ENCODE data around the gene ARMC2. TPM values are rescaled to one million over a fixed set of nuclear protein-coding genes. Genes with fewer than 3 reads are reported as not detected.

ARMC2 gene
- total RNA-seq, 2 experiments from 2014 or later: 2.7 to 4.6 TPM

GRCh38 chr6:108800427-108800864, 47.8 kb upstream of the ARMC2 start:
- Mint-ChIP-seq H3K4me3 (no peak overlapping the region), H3K27me3 (no peaks in the 10 kb centered on the region), H3K4me1 (ENCODE audit: low read depth) (peaks cover 27% of the 10 kb centered on the region), H3K9me3 (no peaks in the 10 kb centered on the region), H3K36me3 (ENCODE audit: low read depth) (no peaks in the 10 kb centered on the region), H3K27ac (no peak overlapping the region)
- ChIA-PET POLR2A (no interaction called here), CTCF (interaction anchor here (0.9 to 2.1 kb wide), 3 partner anchors 17 to 258 kb away, joined by 3 to 7 read pairs (median 3); no protein-coding TSS in a partner anchor)
- ATAC-seq (no peak), DNase-seq (no peak)
- intact Hi-C loops (cut with micrococcal nuclease): no loop called here
- TF ChIP-seq, protein P1, sequence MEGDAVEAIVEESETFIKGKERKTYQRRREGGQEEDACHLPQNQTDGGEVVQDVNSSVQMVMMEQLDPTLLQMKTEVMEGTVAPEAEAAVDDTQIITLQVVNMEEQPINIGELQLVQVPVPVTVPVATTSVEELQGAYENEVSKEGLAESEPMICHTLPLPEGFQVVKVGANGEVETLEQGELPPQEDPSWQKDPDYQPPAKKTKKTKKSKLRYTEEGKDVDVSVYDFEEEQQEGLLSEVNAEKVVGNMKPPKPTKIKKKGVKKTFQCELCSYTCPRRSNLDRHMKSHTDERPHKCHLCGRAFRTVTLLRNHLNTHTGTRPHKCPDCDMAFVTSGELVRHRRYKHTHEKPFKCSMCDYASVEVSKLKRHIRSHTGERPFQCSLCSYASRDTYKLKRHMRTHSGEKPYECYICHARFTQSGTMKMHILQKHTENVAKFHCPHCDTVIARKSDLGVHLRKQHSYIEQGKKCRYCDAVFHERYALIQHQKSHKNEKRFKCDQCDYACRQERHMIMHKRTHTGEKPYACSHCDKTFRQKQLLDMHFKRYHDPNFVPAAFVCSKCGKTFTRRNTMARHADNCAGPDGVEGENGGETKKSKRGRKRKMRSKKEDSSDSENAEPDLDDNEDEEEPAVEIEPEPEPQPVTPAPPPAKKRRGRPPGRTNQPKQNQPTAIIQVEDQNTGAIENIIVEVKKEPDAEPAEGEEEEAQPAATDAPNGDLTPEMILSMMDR (IDR thresholded peaks at IDR 0.05): no peak

DNA sequence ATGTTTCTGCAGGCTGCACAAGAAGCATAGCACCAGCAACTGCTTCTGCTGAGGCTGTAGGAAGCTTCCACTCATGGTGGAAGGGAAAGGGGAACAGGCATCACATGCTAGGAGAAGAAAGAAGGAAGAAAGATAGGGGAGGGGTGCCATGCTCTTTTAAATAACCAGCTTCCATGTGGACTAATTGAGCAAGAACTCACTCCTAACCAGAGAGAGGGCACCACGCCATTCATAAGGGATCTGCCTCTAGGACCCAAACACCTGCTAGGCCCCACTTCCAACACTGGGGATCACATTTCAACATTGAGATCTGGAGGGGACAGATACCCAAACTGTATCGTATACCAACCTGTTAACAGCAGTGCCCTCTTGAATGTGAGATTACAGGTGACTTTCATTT, 46.9 kb upstream of the ARMC2 start:
- CTCF ChIA-PET: interaction anchor here (1.0 to 2.1 kb wide), 3 partner anchors 34 to 259 kb away, joined by 3 to 7 read pairs (median 4); no protein-coding TSS in a partner anchor

DNA sequence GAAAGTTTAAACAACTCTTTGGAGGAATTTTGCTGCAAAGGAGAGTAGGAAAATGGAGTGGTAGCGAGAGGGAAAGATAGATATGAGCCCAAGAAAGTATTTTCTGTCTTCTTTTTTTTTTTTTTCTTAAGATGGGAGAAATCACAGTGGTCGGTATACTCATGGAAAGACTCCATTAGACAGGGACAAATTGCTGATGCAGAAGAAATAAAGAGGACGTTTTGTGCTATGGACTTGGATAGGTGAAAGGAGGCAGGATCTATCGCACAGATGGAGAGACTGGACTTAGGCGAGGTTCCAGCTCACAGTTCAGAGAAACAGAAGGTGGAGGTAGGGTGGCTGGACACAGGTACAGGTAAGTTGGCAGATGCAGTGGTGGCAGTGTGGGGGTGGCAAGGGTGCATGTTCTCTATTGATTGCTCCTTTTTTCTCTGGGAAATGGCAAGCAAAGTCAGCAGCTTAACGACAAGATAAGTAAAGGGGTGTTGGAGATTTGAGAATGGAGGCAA, 44.2 kb upstream of the ARMC2 start:
- no peaks in the 10 kb centered on the region for H3K9me3 Mint-ChIP-seq
- intact Hi-C loops (cut with micrococcal nuclease): no loop called here
- no peak overlapping the region for H3K27ac Mint-ChIP-seq
- CTCF ChIA-PET: interaction anchor here (1.0 kb wide), 1 partner anchor 384 kb away, joined by 3 read pairs; no protein-coding TSS in a partner anchor
- POLR2A ChIA-PET: no interaction called here
- DNase-seq: no peak
- TF ChIP-seq, protein P1 (IDR thresholded peaks at IDR 0.05): no peak
- no peaks in the 10 kb centered on the region for H3K27me3 Mint-ChIP-seq
- H3K36me3 Mint-ChIP-seq (ENCODE audit: low read depth): no peaks in the 10 kb centered on the region
- H3K4me3 Mint-ChIP-seq: no peak overlapping the region
- peaks cover 10% of the 10 kb centered on the region for H3K4me1 Mint-ChIP-seq (ENCODE audit: low read depth)
- no peak for ATAC-seq

More for the DNA sequence above, 46.9 kb upstream of the ARMC2 start:
- no peak for DNase-seq
- H3K4me1 Mint-ChIP-seq (ENCODE audit: low read depth): peaks cover 27% of the 10 kb centered on the region
- no peak overlapping the region for H3K27ac Mint-ChIP-seq
- no peak for ATAC-seq
- intact Hi-C loops (cut with micrococcal nuclease): no loop called here
- TF ChIP-seq, protein P1 (IDR thresholded peaks at IDR 0.05): no peak
- POLR2A ChIA-PET: no interaction called here
- H3K4me3 Mint-ChIP-seq: no peak overlapping the region
- no peaks in the 10 kb centered on the region for H3K36me3 Mint-ChIP-seq (ENCODE audit: low read depth)
- H3K9me3 Mint-ChIP-seq: no peaks in the 10 kb centered on the region
- no peaks in the 10 kb centered on the region for H3K27me3 Mint-ChIP-seq

DNA sequence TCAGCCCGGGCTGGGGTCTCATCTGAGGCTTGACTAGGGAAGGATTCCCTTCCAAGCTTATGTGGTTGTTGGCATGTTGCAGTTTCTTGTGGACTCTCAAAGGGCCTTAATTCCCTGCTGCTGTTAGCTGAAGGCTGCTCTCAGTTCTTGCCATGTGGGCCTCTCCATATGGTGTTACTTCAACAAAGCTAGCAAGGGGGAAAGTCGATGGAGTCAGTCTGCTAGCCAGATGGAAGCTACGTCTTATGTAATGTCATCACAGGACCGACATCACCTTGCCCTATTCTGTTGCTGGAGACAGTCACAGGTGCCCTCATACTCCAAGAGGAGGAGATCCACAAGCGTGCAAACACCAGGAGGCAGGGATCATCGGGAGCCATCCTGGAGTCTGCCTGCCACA, 43.3 kb upstream of the ARMC2 start:
- CTCF ChIA-PET: interaction anchor here (1.0 to 1.1 kb wide), 3 partner anchors 39 to 383 kb away, joined by 3 read pairs; no protein-coding TSS in a partner anchor
- Mint-ChIP-seq H3K27me3 (no peaks in the 10 kb centered on the region), H3K4me3 (no peak overlapping the region), H3K9me3 (no peaks in the 10 kb centered on the region), H3K4me1 (ENCODE audit: low read depth) (peaks cover 2% of the 10 kb centered on the region), H3K27ac (no peak overlapping the region), H3K36me3 (ENCODE audit: low read depth) (no peaks in the 10 kb centered on the region)
- intact Hi-C loops (cut with micrococcal nuclease): no loop called here
- POLR2A ChIA-PET: interaction anchor here (0.8 kb wide), 1 partner anchor 67 kb away, joined by 3 read pairs; no protein-coding TSS in a partner anchor
- DNase-seq (no peak), ATAC-seq (no peak)
- TF ChIP-seq, protein P1 (IDR thresholded peaks at IDR 0.05): no peak

- Mint-ChIP-seq H3K4me1 (ENCODE audit: low read depth) (peaks cover 2% of the 10 kb centered on the region), H3K4me3 (no peak overlapping the region), H3K27ac (no peak overlapping the region), H3K27me3 (no peaks in the 10 kb centered on the region), H3K36me3 (ENCODE audit: low read depth) (no peaks in the 10 kb centered on the region), H3K9me3 (no peaks in the 10 kb centered on the region)
- no peak for DNase-seq
- CTCF ChIA-PET: interaction anchor here (1.0 to 1.4 kb wide), 3 partner anchors 30 to 276 kb away, joined by 3 to 7 read pairs (median 3); no protein-coding TSS in a partner anchor
- intact Hi-C loops (cut with micrococcal nuclease): no loop called here
- POLR2A ChIA-PET: interaction anchor here (0.6 to 0.8 kb wide), 2 partner anchors 66 to 615 kb away, joined by 3 read pairs; no protein-coding TSS in a partner anchor
- TF ChIP-seq, protein P1 (IDR thresholded peaks at IDR 0.05): no peak
- ATAC-seq: no peak
Measured at GRCh38 chr6:108805611-108806167, 42.5 kb upstream of the ARMC2 start.
